IPS DF 6.9 (cell line): ENCODE results near the gene ZCCHC24.

ENCODE experiments used
- DNase-seq: peaks from one replicate; pipeline ENCODE4 v3.0.0-alpha.2; 2013; ENCODE audit warnings: low read depth, low spot score
- H3K27ac ChIP-seq: one replicate; pipeline ENCODE4 v1.5.1; 2013; ENCODE audit warnings: low read length, control low read depth
- H3K27me3 ChIP-seq: 2 replicates; pipeline ENCODE4 v1.6.1; 2013; ENCODE audit warnings: mild to moderate bottlenecking, low read length; ENCODE audit not compliant: control insufficient read depth, insufficient read depth
- H3K36me3 ChIP-seq: 2 replicates; pipeline ENCODE4 v1.6.1; 2013; ENCODE audit warnings: low read length; ENCODE audit not compliant: control insufficient read depth, insufficient read depth
- H3K4me1 ChIP-seq: 2 replicates; pipeline ENCODE4 v1.6.1; 2013; ENCODE audit warnings: low read length; ENCODE audit not compliant: control insufficient read depth, insufficient read depth
- H3K4me3 ChIP-seq: 2 replicates; pipeline ENCODE4 v1.5.1; 2013; ENCODE audit warnings: mild to moderate bottlenecking, low read length
- H3K9me3 ChIP-seq: 2 replicates; pipeline ENCODE4 v1.6.1; 2013; ENCODE audit warnings: low read length, inconsistent platforms; ENCODE audit not compliant: control insufficient read depth, insufficient read depth
- WGBS: extraction: QIAGEN DNeasy Blood & Tissue Kit; methylation state at CpG from one replicate; pipeline ENCODE4 v1.1.7; 2013; ENCODE audit warnings: mixed read lengths, missing lambda C conversion rate; ENCODE audit not compliant: insufficient read length, insufficient coverage; 5-methylcytosine and 5-hydroxymethylcytosine counted together

Gene ZCCHC24

DNA sequence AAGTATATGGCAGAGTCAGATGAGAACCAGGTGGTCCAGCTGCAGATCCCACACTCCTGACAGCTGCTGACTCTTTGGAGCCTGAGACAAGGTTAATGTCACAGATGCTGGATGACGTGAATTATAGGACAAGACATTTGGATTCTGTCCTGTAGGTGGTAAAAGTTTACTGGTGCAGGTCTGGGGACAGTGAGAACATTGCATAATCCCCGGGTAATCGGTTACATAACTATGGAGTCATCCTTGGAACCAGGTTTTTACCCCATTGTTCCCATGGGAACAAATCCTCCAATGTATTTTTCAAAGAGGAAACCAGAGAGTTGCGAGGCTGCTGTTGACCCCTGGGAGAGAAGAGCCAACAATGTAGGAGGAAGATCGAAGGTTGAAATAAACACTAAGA, 27.5 kb upstream of the ZCCHC24 start:
- no peak for DNase-seq
- Histone ChIP-seq H3K9me3 (no peaks in the 10 kb centered on the region), H3K27me3 (no peaks in the 10 kb centered on the region), H3K36me3 (no peaks in the 10 kb centered on the region), H3K4me1 (no peaks in the 10 kb centered on the region), H3K27ac (no peak overlapping the region), H3K4me3 (no peak overlapping the region)
- no CpG with 5 or more reads among the region's 5 CpGs for WGBS

DNA sequence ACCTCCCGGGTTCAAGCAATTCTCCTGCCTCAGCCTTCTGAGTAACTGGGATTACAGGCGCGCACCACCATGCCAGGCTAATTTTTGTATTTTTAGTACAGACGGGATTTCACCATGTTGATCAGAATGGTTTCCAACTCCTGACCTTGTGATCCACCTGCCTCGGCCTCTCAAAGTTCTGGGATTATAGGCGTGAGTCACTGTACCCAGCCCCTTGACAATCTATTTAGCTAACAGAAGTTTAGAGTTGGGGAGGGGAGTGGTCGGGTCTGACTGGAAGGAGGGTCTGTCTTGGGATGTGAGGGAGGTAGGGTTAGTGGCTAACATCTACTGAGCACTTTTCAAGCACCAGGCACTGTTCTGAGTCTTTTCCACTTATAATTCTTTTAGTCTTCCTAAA, 27.0 kb upstream of the ZCCHC24 start:
- no peak overlapping the region for H3K27ac ChIP-seq
- no peaks in the 10 kb centered on the region for H3K36me3 ChIP-seq
- no peaks in the 10 kb centered on the region for H3K9me3 ChIP-seq
- no CpG with 5 or more reads among the region's 7 CpGs for WGBS
- no peak overlapping the region for H3K4me3 ChIP-seq
- DNase-seq = no peak
- H3K27me3 ChIP-seq = no peaks in the 10 kb centered on the region
- H3K4me1 ChIP-seq = no peaks in the 10 kb centered on the region

GRCh38 chr10:79471776-79472175, 26.4 kb upstream of the ZCCHC24 start:
- Histone ChIP-seq H3K27ac (no peak overlapping the region), H3K4me1 (no peaks in the 10 kb centered on the region), H3K4me3 (no peak overlapping the region), H3K36me3 (no peaks in the 10 kb centered on the region), H3K27me3 (no peaks in the 10 kb centered on the region), H3K9me3 (no peaks in the 10 kb centered on the region)
- WGBS = no CpG with 5 or more reads among the region's 4 CpGs
- DNase-seq = no peak

- WGBS = no CpG with 5 or more reads among the region's 8 CpGs
- no peak overlapping the region for H3K4me3 ChIP-seq
- no peaks in the 10 kb centered on the region for H3K27me3 ChIP-seq
- DNase-seq = no peak
- no peaks in the 10 kb centered on the region for H3K4me1 ChIP-seq
- no peaks in the 10 kb centered on the region for H3K36me3 ChIP-seq
- H3K9me3 ChIP-seq = no peaks in the 10 kb centered on the region
- H3K27ac ChIP-seq = no peak overlapping the region
Observed at GRCh38 chr10:79470096-79470495, 24.7 kb upstream of the ZCCHC24 start.

- Histone ChIP-seq H3K36me3 (no peaks in the 10 kb centered on the region), H3K27me3 (no peaks in the 10 kb centered on the region), H3K9me3 (no peaks in the 10 kb centered on the region), H3K4me3 (no peak overlapping the region), H3K4me1 (no peaks in the 10 kb centered on the region), H3K27ac (no peak overlapping the region)
- WGBS = no CpG with 5 or more reads among the region's 6 CpGs
- no peak for DNase-seq
Observed at GRCh38 chr10:79468841-79469585, 23.6 kb upstream of the ZCCHC24 start.

DNA sequence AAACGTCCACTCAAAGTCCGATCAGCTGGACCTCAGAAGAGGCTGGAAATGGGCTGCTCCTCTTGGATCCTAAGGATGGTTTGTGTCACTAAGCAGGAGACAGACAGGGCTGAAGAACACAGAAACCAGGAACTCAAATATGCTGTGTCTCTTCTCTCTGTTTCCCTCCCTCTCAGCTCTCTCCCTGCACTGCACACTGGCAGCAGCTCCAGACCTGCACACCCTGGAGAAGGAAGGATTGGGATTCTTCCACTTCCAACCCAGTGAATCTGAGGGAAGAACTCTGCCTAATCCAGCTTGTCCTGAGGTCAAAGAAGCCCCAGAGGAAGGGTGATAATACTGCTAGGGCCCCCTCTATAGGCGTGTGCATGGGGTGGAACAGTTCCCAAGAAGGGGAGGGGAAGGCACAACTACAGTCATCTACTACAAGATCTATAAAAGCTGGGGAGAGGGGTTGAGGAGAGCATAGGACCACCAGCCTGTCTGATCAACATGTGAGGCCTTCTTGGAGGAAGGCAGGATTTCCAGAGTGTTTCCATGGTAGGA, 22.7 kb upstream of the ZCCHC24 start:
- no peaks in the 10 kb centered on the region for H3K36me3 ChIP-seq
- WGBS = no CpG with 5 or more reads among the region's 3 CpGs
- H3K27me3 ChIP-seq = no peaks in the 10 kb centered on the region
- H3K4me3 ChIP-seq = no peak overlapping the region
- H3K27ac ChIP-seq = no peak overlapping the region
- H3K9me3 ChIP-seq = no peaks in the 10 kb centered on the region
- H3K4me1 ChIP-seq = no peaks in the 10 kb centered on the region
- no peak for DNase-seq

DNA sequence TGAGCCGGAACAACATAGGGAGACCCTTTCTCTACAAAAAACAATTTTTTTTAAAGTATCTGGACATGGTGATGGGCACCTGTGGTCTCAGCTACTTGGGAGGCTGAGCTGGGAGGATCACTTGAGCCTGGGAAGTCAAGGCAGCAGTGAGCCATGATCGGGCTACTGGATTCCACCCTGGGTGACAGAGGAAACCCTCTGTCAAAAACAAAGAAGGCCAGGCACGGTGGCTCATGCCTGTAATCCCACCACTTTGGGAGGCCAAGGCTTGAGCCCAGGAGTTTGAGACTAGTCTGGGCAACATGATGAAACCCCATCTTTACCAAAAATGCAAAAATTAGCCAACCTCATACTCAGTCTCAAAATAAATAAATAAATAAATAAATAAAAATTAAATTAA, 19.9 kb upstream of the ZCCHC24 start:
- H3K4me1 ChIP-seq = no peaks in the 10 kb centered on the region
- H3K27me3 ChIP-seq = peaks cover 2% of the 10 kb centered on the region; the same call in 1 of the 2 replicates
- H3K9me3 ChIP-seq = no peaks in the 10 kb centered on the region
- no peak overlapping the region for H3K4me3 ChIP-seq
- DNase-seq = no peak
- WGBS = no CpG with 5 or more reads among the region's 3 CpGs
- no peaks in the 10 kb centered on the region for H3K36me3 ChIP-seq
- H3K27ac ChIP-seq = no peak overlapping the region

- no peak for DNase-seq
- no peaks in the 10 kb centered on the region for H3K36me3 ChIP-seq
- no peak overlapping the region for H3K27ac ChIP-seq
- H3K4me1 ChIP-seq = no peaks in the 10 kb centered on the region
- peaks cover 2% of the 10 kb centered on the region; the same call in 1 of the 2 replicates for H3K27me3 ChIP-seq
- no peaks in the 10 kb centered on the region for H3K9me3 ChIP-seq
- no peak overlapping the region for H3K4me3 ChIP-seq
- no CpG with 5 or more reads among the region's 10 CpGs for WGBS
Observed at GRCh38 chr10:79463578-79464496, 18.4 kb upstream of the ZCCHC24 start.

- no peaks in the 10 kb centered on the region for H3K4me1 ChIP-seq
- H3K27me3 ChIP-seq = peaks cover 2% of the 10 kb centered on the region
- whole genome bisulfite sequencing = no CpG with 5 or more reads among the region's 4 CpGs
- H3K4me3 ChIP-seq = no peak overlapping the region
- no peak for DNase-seq
- H3K9me3 ChIP-seq = no peaks in the 10 kb centered on the region
- no peak overlapping the region for H3K27ac ChIP-seq
- H3K36me3 ChIP-seq = no peaks in the 10 kb centered on the region
Observed at GRCh38 chr10:79460687-79461086, 15.3 kb upstream of the ZCCHC24 start.

DNA sequence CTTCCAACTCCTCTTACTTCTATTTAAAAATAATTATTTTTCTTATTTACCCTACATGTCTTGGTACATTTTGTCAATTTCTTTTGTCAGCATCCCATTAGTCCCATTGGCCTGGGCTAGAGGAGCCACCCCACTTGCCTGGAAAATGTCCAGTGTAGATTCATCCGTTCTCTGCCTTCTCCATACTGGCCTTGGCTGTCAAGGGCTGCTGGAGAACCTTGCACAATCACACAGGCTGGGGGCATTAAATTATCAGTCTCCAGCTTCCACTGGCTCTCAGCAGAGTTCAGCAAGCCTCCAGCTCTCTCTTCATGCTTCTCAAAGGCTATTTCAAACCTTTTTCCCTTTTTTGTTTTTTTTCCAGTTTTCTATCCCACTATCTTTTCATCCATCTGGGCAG, 13.8 kb upstream of the ZCCHC24 start:
- Histone ChIP-seq H3K27me3 (peaks cover 2% of the 10 kb centered on the region), H3K4me3 (no peak overlapping the region), H3K27ac (no peak overlapping the region), H3K9me3 (no peaks in the 10 kb centered on the region), H3K4me1 (no peaks in the 10 kb centered on the region), H3K36me3 (no peaks in the 10 kb centered on the region)
- no CpG with 5 or more reads among the region's 1 CpG for WGBS
- no peak for DNase-seq
